PC-3 (cell line): Measurements from ENCODE around the gene ROR1. TPM values are rescaled to one million over a fixed set of nuclear protein-coding genes. Genes with fewer than 3 reads are reported as not detected.

Source experiments
- ATAC-seq: fragments of 200-7000 bp; cut with Tn5 transposase; 2 replicates; pipeline ENCODE4 v1.9.1; 2020; ENCODE audit warnings: mild to moderate bottlenecking, moderate library complexity
- BruUV-seq: library from RNA; stranded (reverse); fragments of 400-500 nt; replicated peaks from 2 replicates; lab custom pipeline; 2021; lab: Mats Ljungman, UMichigan
- CTCF ChIA-PET: fragments of 300-600 bp; sonication (Branson Sonifier 250); formaldehyde crosslinking; loops from one replicate; lab custom pipeline; 2022; ENCODE audit warnings: antibody characterized with exemption; lab: Charles Lee
- POLR2A ChIA-PET: fragments of 300-600 bp; sonication (Branson Sonifier 250); formaldehyde crosslinking; loops from one replicate; lab custom pipeline; 2022; ENCODE audit warnings: antibody characterized with exemption; ENCODE audit not compliant: unreplicated experiment; lab: Charles Lee
- DNase-seq: peaks from one replicate; pipeline ENCODE4 v3.0.0-alpha.2; 2015
- H2AFZ ChIP-seq: fragments of 300-600 bp; sonication (generic); 2 replicates; pipeline ENCODE4 v1.6.0; 2016; ENCODE audit warnings: antibody characterized with exemption, low read length
- H3F3A ChIP-seq: fragments of 300-600 bp; sonication (generic); one replicate; pipeline ENCODE4 v1.6.0; 2017; ENCODE audit warnings: antibody characterized with exemption, low read length, control low read depth, mild to moderate bottlenecking; ENCODE audit not compliant: unreplicated experiment
- H3K27ac ChIP-seq: fragments of 300-600 bp; sonication (generic); 2 replicates; pipeline ENCODE4 v1.5.1; 2016; ENCODE audit warnings: mild to moderate bottlenecking, low read length
- H3K27me3 ChIP-seq: fragments of 300-600 bp; sonication (generic); 2 replicates; pipeline ENCODE4 v1.6.1; 2016; ENCODE audit warnings: low read length, mixed read lengths
- H3K36me3 ChIP-seq: fragments of 300-600 bp; sonication (generic); 2 replicates; pipeline ENCODE4 v1.6.1; 2016; ENCODE audit warnings: low read depth, mixed run types, low read length, mixed read lengths
- H3K4me1 ChIP-seq: fragments of 300-600 bp; sonication (generic); 2 replicates; pipeline ENCODE4 v1.5.1; 2016; ENCODE audit warnings: low read length; ENCODE audit not compliant: insufficient read depth
- H3K4me2 ChIP-seq: fragments of 300-600 bp; sonication (generic); 2 replicates; pipeline ENCODE4 v1.6.0; 2016; ENCODE audit warnings: low read length
- H3K4me3 ChIP-seq: fragments of 300-600 bp; sonication (generic); 2 replicates; pipeline ENCODE4 v1.5.1; 2016; ENCODE audit warnings: mild to moderate bottlenecking, low read length, mixed read lengths
- H3K79me2 ChIP-seq: fragments of 300-600 bp; sonication (generic); 2 replicates; pipeline ENCODE4 v1.6.1; 2017; ENCODE audit warnings: low read length, mixed read lengths
- H3K9ac ChIP-seq: fragments of 300-600 bp; sonication (generic); 2 replicates; pipeline ENCODE4 v1.6.0; 2016; ENCODE audit warnings: mild to moderate bottlenecking, low read length
- H3K9me2 ChIP-seq: fragments of 300-600 bp; sonication (generic); replicated peaks from 2 replicates; pipeline ENCODE4 v1.6.1; 2016; ENCODE audit warnings: mixed run types, low read length, mixed read lengths
- H3K9me3 ChIP-seq: fragments of 300-600 bp; sonication (generic); 2 replicates; pipeline ENCODE4 v1.6.1; 2016; ENCODE audit warnings: low read length, mixed read lengths
- H4K20me1 ChIP-seq: fragments of 300-600 bp; sonication (generic); 2 replicates; pipeline ENCODE4 v1.6.1; 2016; ENCODE audit warnings: low read length, mixed read lengths
- CTCF ChIP-seq: fragments of 300-600 bp; sonication (generic); conservative IDR thresholded peaks from 2 replicates; pipeline ENCODE4 v1.5.1; 2017; ENCODE audit warnings: antibody characterized with exemption, low read depth, mild to moderate bottlenecking, low read length
- EZH2 ChIP-seq: fragments of 300-600 bp; sonication (generic); IDR thresholded peaks from one replicate; pipeline ENCODE4 v1.6.1; 2017; ENCODE audit warnings: antibody characterized with exemption, mild to moderate bottlenecking, low read length; ENCODE audit not compliant: unreplicated experiment
- EZH2phosphoT487 ChIP-seq: fragments of 300-600 bp; sonication (generic); IDR thresholded peaks from 2 replicates; pipeline ENCODE4 v1.6.1; 2018; ENCODE audit warnings: mild to moderate bottlenecking, antibody characterized with exemption, low read length, borderline replicate concordance
- intact Hi-C: fragments of 100-400 bp; cut with micrococcal nuclease; formaldehyde crosslinking; loops from 2 replicates; pipeline ENCODE4 v1.9.0; 2023
- total RNA-seq: library from RNA; depleted of rRNA; stranded (reverse); fragments of >200 nt; gene quantifications from 2 replicates; pipeline ENCODE4 v1.2.3, GENCODE V29; 2014

Gene ROR1
- total RNA-seq, 1 experiment from 2014 or later: 16.5 TPM

DNA sequence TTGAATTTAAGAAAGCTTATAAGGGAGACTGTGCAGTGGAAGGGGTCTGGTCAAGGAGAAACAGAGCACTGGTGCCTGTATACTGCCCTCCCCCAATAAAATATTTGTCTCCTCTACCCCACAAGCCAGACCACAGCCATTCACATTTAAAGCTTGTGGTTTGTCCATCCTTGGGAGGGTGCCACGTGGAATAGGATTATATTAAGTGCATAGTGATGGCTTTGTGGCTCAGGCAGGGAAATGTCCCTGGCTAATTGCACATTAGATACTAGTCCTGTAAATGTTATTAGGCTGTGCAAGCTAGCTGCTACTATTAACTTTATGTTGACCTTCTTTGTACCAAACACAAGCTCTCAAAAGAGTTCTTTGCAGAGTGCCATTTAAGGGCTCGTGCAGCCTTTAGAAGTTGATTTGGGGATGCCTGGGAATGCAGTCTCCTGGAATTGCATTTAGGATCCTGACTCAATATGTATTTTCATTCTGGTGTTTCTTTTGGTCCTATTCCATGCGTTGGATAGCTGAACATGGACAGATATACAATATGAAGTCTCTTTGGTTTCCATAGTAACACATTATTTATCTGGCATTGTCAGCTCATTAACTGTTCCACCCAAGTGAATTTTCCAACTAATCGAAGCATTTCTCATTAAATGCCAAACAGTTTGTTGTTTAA is 210.6 kb downstream of the ROR1 start:
- H3K9me3 ChIP-seq: no peaks in the 10 kb centered on the region
- CTCF ChIA-PET: no interaction called here
- H3F3A ChIP-seq: no peaks in the 10 kb centered on the region
- H3K27ac ChIP-seq: no peak overlapping the region
- no peaks in the 10 kb centered on the region for H3K36me3 ChIP-seq
- H4K20me1 ChIP-seq: no peaks in the 10 kb centered on the region
- intact Hi-C loops: no loop called here
- no peak for TF ChIP-seq EZH2phosphoT487
- no peak for TF ChIP-seq EZH2
- no peak for TF ChIP-seq CTCF
- POLR2A ChIA-PET: interaction anchor here (0.6 kb wide), 1 partner anchor 120 kb away, joined by 3 read pairs; no protein-coding TSS in a partner anchor
- H3K4me3 ChIP-seq: no peak overlapping the region
- no peak overlapping the region for H3K4me2 ChIP-seq
- H3K9ac ChIP-seq: no peak overlapping the region
- no peaks in the 10 kb centered on the region for H3K79me2 ChIP-seq
- no peaks in the 10 kb centered on the region for H3K9me2 ChIP-seq
- H3K4me1 ChIP-seq: peaks cover 44% of the 10 kb centered on the region
- BruUV-seq: no TSS peak
- DNase-seq (peak; percentile 17), ATAC-seq (no peak)
- no peak overlapping the region for H2AFZ ChIP-seq
- no peaks in the 10 kb centered on the region for H3K27me3 ChIP-seq

GRCh38 chr1:63984930-63985290 is 211.1 kb downstream of the ROR1 start:
- ChIA-PET POLR2A (no interaction called here), CTCF (no interaction called here)
- Histone ChIP-seq H3F3A (no peaks in the 10 kb centered on the region), H3K9me2 (no peaks in the 10 kb centered on the region), H3K27me3 (no peaks in the 10 kb centered on the region), H3K9ac (no peak overlapping the region), H3K36me3 (no peaks in the 10 kb centered on the region), H3K4me1 (peaks cover 44% of the 10 kb centered on the region), H3K4me3 (no peak overlapping the region), H3K27ac (no peak overlapping the region), H4K20me1 (no peaks in the 10 kb centered on the region), H3K79me2 (no peaks in the 10 kb centered on the region), H3K9me3 (no peaks in the 10 kb centered on the region), H2AFZ (no peak overlapping the region), H3K4me2 (no peak overlapping the region)
- BruUV-seq: no TSS peak
- no peak for DNase-seq
- intact Hi-C loops: no loop called here
- no peak for TF ChIP-seq EZH2
- TF ChIP-seq CTCF: no peak
- TF ChIP-seq EZH2phosphoT487: no peak
- no peak for ATAC-seq

DNA sequence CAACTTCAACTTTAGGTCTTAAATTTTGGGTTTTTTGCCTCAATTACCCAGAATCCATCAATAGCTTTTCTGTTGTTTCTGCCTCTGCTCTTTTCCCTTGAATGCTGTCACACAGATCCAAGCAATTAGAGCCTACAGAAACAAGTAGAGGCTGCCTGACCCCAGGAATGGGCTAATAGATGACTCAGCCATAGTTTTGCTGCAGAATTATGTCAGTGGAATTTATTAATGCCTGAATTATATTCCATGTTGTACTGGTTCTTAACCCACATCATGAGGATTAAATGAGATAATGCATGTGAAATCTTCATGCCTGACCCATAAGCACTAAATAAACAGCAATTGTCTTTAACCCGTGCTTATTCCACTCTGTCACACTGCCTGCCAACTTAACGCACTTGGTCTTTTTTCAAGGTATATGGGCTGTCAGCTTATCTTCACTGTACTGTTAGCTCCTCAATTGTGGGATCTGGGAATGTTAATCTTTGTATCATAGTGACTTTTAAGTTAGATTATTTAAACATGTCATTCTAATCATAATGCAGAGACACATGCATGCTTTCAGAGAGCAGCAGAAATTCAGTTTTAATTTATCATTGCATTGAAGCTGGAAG is 213.3 kb downstream of the ROR1 start:
- Histone ChIP-seq H3K4me3 (no peak overlapping the region), H4K20me1 (no peaks in the 10 kb centered on the region), H3K27me3 (no peaks in the 10 kb centered on the region), H3K9me2 (no peaks in the 10 kb centered on the region), H3K36me3 (no peaks in the 10 kb centered on the region), H3K9ac (no peak overlapping the region), H2AFZ (no peak overlapping the region), H3K4me2 (no peak overlapping the region), H3K79me2 (no peaks in the 10 kb centered on the region), H3K9me3 (no peaks in the 10 kb centered on the region), H3K4me1 (peaks cover 25% of the 10 kb centered on the region), H3K27ac (no peak overlapping the region), H3F3A (no peaks in the 10 kb centered on the region)
- BruUV-seq: no TSS peak
- TF ChIP-seq CTCF (no peak), EZH2 (no peak), EZH2phosphoT487 (no peak)
- intact Hi-C loops: no loop called here
- CTCF ChIA-PET: no interaction called here
- POLR2A ChIA-PET: interaction anchor here (0.7 kb wide), 1 partner anchor 107 kb away, joined by 5 read pairs; no protein-coding TSS in a partner anchor
- ATAC-seq: no peak
- DNase-seq: peak; percentile 38
